ENCODE measurements around the gene HOXD1. TPM values are rescaled to one million over a fixed set of nuclear protein-coding genes. Genes with fewer than 3 reads are reported as not detected.

Gene HOXD1
- 4.2 and 15.7 TPM in 2 replicates for total RNA-seq

GRCh38 chr2:176187899-176188773 is at the start of gene HOXD1:
Gene HOXD1 (plus strand): TSS chr2:176188668. CDS start chr2:176188802, 134 bp downstream.
- peak; percentile 47 for DNase-seq (ENCODE audit: low read depth)

- DNase-seq (ENCODE audit: low read depth): no peak
These were observed 49.4 kb upstream of the HOXD1 start for GRCh38 chr2:176138923-176139660.

GRCh38 chr2:176139661-176140512 is 48.6 kb upstream of the HOXD1 start:
- DNase-seq (ENCODE audit: low read depth): no peak

GRCh38 chr2:176140513-176141317 is 47.8 kb upstream of the HOXD1 start:
- DNase-seq (ENCODE audit: low read depth): no peak

- no peak for DNase-seq (ENCODE audit: low read depth)
These were observed 46.2 kb upstream of the HOXD1 start for GRCh38 chr2:176142281-176142680.

- DNase-seq (ENCODE audit: low read depth): no peak
These were observed 43.1 kb upstream of the HOXD1 start for GRCh38 chr2:176145085-176145969.

- no peak for DNase-seq (ENCODE audit: low read depth)
These were observed 42.4 kb upstream of the HOXD1 start for GRCh38 chr2:176146101-176146500.

- DNase-seq (ENCODE audit: low read depth): no peak
These were observed 41.8 kb upstream of the HOXD1 start for GRCh38 chr2:176146645-176147044.

GRCh38 chr2:176147210-176147799 is 41.2 kb upstream of the HOXD1 start:
- DNase-seq (ENCODE audit: low read depth): no peak

- DNase-seq (ENCODE audit: low read depth): peak; percentile 72
These were observed 40.5 kb upstream of the HOXD1 start for GRCh38 chr2:176147800-176148496.

- DNase-seq (ENCODE audit: low read depth): no peak
These were observed 39.6 kb upstream of the HOXD1 start for GRCh38 chr2:176148751-176149421.

- DNase-seq (ENCODE audit: low read depth): no peak
These were observed 39.0 kb upstream of the HOXD1 start for GRCh38 chr2:176149481-176149938.

- no peak for DNase-seq (ENCODE audit: low read depth)
These were observed 38.4 kb upstream of the HOXD1 start for GRCh38 chr2:176149939-176150583.

- DNase-seq (ENCODE audit: low read depth): no peak
These were observed 37.7 kb upstream of the HOXD1 start for GRCh38 chr2:176150584-176151441.

- peak; percentile 74 for DNase-seq (ENCODE audit: low read depth)
These were observed 36.8 kb upstream of the HOXD1 start, which contains the start of gene HOXD4 for GRCh38 chr2:176151442-176152287. Gene HOXD4 (plus strand): TSS chr2:176151550. CDS start chr2:176151634, 84 bp downstream.
